HL-60 (cell line): ENCODE measurements around the gene SPON1.

Experiments used
- CTCF ChIP-seq: IDR thresholded peaks from one replicate; pipeline ENCODE4 v1.5.1; 2011; ENCODE audit warnings: low read length, control low read depth, inconsistent platforms; ENCODE audit not compliant: insufficient read depth
- GABPA ChIP-seq: IDR thresholded peaks from 2 replicates; pipeline ENCODE4 v1.6.1; 2012; ENCODE audit warnings: low read depth
- POLR2AphosphoS5 ChIP-seq: IDR thresholded peaks from 2 replicates; pipeline ENCODE4 v1.6.1; 2012; ENCODE audit warnings: low read depth
- TF ChIP-seq, protein P1 (sequence below): IDR thresholded peaks from 2 replicates; pipeline ENCODE4 v1.6.1; 2012; ENCODE audit warnings: low read depth; ENCODE audit not compliant: insufficient replicate concordance

DNA sequence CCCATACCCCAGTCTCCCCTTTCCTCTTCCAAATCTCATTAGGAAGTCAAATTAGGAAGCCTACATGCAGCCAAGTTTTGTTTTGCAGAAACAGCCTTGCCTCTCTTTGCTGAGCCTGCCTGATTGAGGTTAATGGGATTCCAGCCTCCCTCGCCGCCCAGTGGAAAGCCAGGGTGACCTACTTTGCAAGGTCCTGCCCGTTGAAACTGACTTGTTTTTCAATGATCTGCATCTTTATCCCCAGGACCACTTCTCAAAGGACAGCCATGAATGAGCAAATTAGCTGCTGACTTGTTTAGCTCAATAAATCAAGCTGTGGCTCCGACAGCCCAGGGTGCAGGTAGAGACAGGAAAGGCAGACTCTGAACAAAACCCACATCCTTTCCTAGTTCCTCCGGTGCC, 286.1 kb downstream of the SPON1 start:
- TF ChIP-seq CTCF (no peak), POLR2AphosphoS5 (no peak), GABPA (no peak)
- TF ChIP-seq, protein P1, sequence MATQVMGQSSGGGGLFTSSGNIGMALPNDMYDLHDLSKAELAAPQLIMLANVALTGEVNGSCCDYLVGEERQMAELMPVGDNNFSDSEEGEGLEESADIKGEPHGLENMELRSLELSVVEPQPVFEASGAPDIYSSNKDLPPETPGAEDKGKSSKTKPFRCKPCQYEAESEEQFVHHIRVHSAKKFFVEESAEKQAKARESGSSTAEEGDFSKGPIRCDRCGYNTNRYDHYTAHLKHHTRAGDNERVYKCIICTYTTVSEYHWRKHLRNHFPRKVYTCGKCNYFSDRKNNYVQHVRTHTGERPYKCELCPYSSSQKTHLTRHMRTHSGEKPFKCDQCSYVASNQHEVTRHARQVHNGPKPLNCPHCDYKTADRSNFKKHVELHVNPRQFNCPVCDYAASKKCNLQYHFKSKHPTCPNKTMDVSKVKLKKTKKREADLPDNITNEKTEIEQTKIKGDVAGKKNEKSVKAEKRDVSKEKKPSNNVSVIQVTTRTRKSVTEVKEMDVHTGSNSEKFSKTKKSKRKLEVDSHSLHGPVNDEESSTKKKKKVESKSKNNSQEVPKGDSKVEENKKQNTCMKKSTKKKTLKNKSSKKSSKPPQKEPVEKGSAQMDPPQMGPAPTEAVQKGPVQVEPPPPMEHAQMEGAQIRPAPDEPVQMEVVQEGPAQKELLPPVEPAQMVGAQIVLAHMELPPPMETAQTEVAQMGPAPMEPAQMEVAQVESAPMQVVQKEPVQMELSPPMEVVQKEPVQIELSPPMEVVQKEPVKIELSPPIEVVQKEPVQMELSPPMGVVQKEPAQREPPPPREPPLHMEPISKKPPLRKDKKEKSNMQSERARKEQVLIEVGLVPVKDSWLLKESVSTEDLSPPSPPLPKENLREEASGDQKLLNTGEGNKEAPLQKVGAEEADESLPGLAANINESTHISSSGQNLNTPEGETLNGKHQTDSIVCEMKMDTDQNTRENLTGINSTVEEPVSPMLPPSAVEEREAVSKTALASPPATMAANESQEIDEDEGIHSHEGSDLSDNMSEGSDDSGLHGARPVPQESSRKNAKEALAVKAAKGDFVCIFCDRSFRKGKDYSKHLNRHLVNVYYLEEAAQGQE = no peak
